Pancreas (tissue), 10 donors: ENCODE results near the gene LPCAT1. TPM values are rescaled to one million over a fixed set of nuclear protein-coding genes. Genes with fewer than 3 reads are reported as not detected.

Experiments used
- ATAC-seq, 4 donors: fragments of 200-7000 bp; cut with Tn5 transposase; one replicate each; pipeline versions ENCODE4 v1.8.0 to v1.9.1; 2020; ENCODE audit warnings: mild to moderate bottlenecking in 4 of 4, moderate library complexity in 4 of 4
- DNase-seq, 6 donors: peaks; one replicate each; pipeline ENCODE4 v3.0.0-alpha.2; 2020
- FAIRE-seq: peaks from 2 replicates; lab custom pipeline; 2012; peaks lifted over from hg19 to GRCh38; lab: Jason Lieb, UNC
- H3K27ac ChIP-seq, 4 donors: fragments of 200-600 bp; sonication (generic); 1 replicate in 3 of 4; 2 replicates in 1 of 4; pipeline versions ENCODE4 v1.5.0 to v1.8.0; 2020
- H3K27me3 ChIP-seq, 4 donors: fragments of 200-600 bp; one replicate each; pipeline ENCODE4 v1.8.0; 2021
- H3K36me3 ChIP-seq, 3 donors: fragments of 200-600 bp; sonication (generic) in 1 of 3; one replicate each; pipeline versions ENCODE4 v1.5.0 to v1.8.0; 2020 to 2021
- H3K4me1 ChIP-seq, 3 donors: fragments of 200-600 bp; one replicate each; pipeline ENCODE4 v1.8.0; 2021
- H3K4me3 ChIP-seq, 4 donors: fragments of 200-600 bp; sonication (generic) in 2 of 4; one replicate each; pipeline versions ENCODE4 v1.5.0 to v1.8.0; 2020 to 2021
- H3K9me3 ChIP-seq, 4 donors: fragments of 200-600 bp; one replicate each; pipeline ENCODE4 v1.8.0; 2021
- CTCF ChIP-seq, 4 donors: fragments of 200-600 bp; sonication (generic) in 3 of 4; IDR thresholded peaks; one replicate each; pipeline versions ENCODE4 v1.5.0 to v1.8.0; 2021; ENCODE audit warnings: antibody characterized with exemption in 4 of 4
- WGBS, 2 donors: extraction: QIAGEN DNeasy Blood & Tissue Kit; methylation state at CpG; one replicate each; pipeline ENCODE4 v1.1.7; 2013; 5-methylcytosine and 5-hydroxymethylcytosine counted together
- intact Hi-C, 3 donors: fragments of 100-400 bp; cut with DNase I; formaldehyde crosslinking; loops; one replicate each; pipeline versions ENCODE4 v1.11.1 to v1.14.2; 2022
- polyA plus RNA-seq, 2 donors: library from polyadenylated mRNA; stranded (reverse); fragments of 200-250 nt; gene quantifications; one replicate each; pipeline ENCODE4 v1.2.3, GENCODE V29; 2013
- total RNA-seq, 6 donors: library from RNA; stranded (reverse); fragmentation: NEBNext Ultra II Directional in 4 of 6; extraction: Animal tissue kit (Norgen Biotek cat#: 25700) in 4 of 6; gene quantifications; one replicate each; pipeline versions ENCODE4 v1.2.1 to v1.2.4, GENCODE V29; 2021 to 2023
- donor health status: healthy with polysubstance abuse.
- donor health status: DM: no; HTN: no; CAD: no; lungs with moderate emphysema.
- donor health status: DM: no; HTN: no; CAD: no.
- donor health status: control.
- donor health status: control.
- donor health status: Bipolar disorder and iron deficiency.
- donor health status: DM: yes; HTN: yes; CAD: no.
- donor health status: DM: no; HTN: no; CAD: no.
- donor health status: DM: no; HTN: no; CAD: no.
- donor health status: DM: yes; HTN: yes; CAD: no.

The LPCAT1 gene
- total and polyA plus RNA-seq, 8 donors = 6.5 to 26.1 (median 13.8) TPM

- ATAC-seq = no peak
- TF ChIP-seq CTCF (IDR thresholded peaks at IDR 0.05) = no peak
- WGBS, 2 donors = 93 to 96% methylated on average over 20 of the region's 20 CpGs
- no peak overlapping the region for H3K27ac ChIP-seq
- H3K4me3 ChIP-seq = no peak overlapping the region
- no peaks in the 10 kb centered on the region for H3K9me3 ChIP-seq
- no peaks in the 10 kb centered on the region for H3K4me1 ChIP-seq
- intact Hi-C loops = no loop called here
- no peaks in the 10 kb centered on the region for H3K27me3 ChIP-seq
- FAIRE-seq = no peak
- no peaks in the 10 kb centered on the region for H3K36me3 ChIP-seq
- peak in 3 of 6 donors; percentile 7 to 52 (median 46) for DNase-seq
Observed at GRCh38 chr5:1511048-1511447, 12.7 kb downstream of the LPCAT1 start.

- Histone ChIP-seq H3K4me3 (no peak overlapping the region), H3K36me3 (no peaks in the 10 kb centered on the region), H3K27ac (no peak overlapping the region), H3K9me3 (no peaks in the 10 kb centered on the region), H3K4me1 (no peaks in the 10 kb centered on the region), H3K27me3 (no peaks in the 10 kb centered on the region)
- ATAC-seq (no peak), FAIRE-seq (no peak), DNase-seq (peak in 2 of 6 donors; percentile 15 to 62)
- no peak for TF ChIP-seq CTCF (IDR thresholded peaks at IDR 0.05)
- 95 to 97% methylated on average over 10 to 11 of the region's 11 CpGs for WGBS, 2 donors
- intact Hi-C loops = no loop called here
Observed at GRCh38 chr5:1510631-1511030, 13.1 kb downstream of the LPCAT1 start.

GRCh38 chr5:1510151-1510561 lies 13.6 kb downstream of the LPCAT1 start:
- Histone ChIP-seq H3K27ac (no peak overlapping the region), H3K36me3 (no peaks in the 10 kb centered on the region), H3K4me1 (no peaks in the 10 kb centered on the region), H3K4me3 (no peak overlapping the region), H3K27me3 (no peaks in the 10 kb centered on the region), H3K9me3 (no peaks in the 10 kb centered on the region)
- 92 to 94% methylated on average over 18 of the region's 18 CpGs for WGBS, 2 donors
- no peak for FAIRE-seq
- no peak for ATAC-seq
- no peak for TF ChIP-seq CTCF (IDR thresholded peaks at IDR 0.05)
- intact Hi-C loops = no loop called here
- peak in 2 of 6 donors; percentile 7 to 23 for DNase-seq

GRCh38 chr5:1509346-1510085 lies 14.2 kb downstream of the LPCAT1 start:
- intact Hi-C loops = no loop called here
- ATAC-seq (no peak), FAIRE-seq (no peak), DNase-seq (peak in 2 of 6 donors; percentile 8 to 31)
- no peaks in the 10 kb centered on the region for H3K4me1 ChIP-seq
- TF ChIP-seq CTCF (IDR thresholded peaks at IDR 0.05) = no peak
- no peak overlapping the region for H3K27ac ChIP-seq
- no peaks in the 10 kb centered on the region for H3K36me3 ChIP-seq
- H3K27me3 ChIP-seq = no peaks in the 10 kb centered on the region
- no peak overlapping the region for H3K4me3 ChIP-seq
- no peaks in the 10 kb centered on the region for H3K9me3 ChIP-seq
- WGBS, 2 donors = 93 to 94% methylated on average over 30 of the region's 30 CpGs

- 92% methylated on average over 30 of the region's 30 CpGs for WGBS, 2 donors
- H3K4me1 ChIP-seq = no peaks in the 10 kb centered on the region
- H3K36me3 ChIP-seq = no peaks in the 10 kb centered on the region
- no peak for FAIRE-seq
- TF ChIP-seq CTCF (IDR thresholded peaks at IDR 0.05) = no peak
- intact Hi-C loops = no loop called here
- DNase-seq = peak in 4 of 6 donors; percentile 8 to 56 (median 32)
- H3K4me3 ChIP-seq = no peak overlapping the region
- no peak for ATAC-seq
- no peaks in the 10 kb centered on the region for H3K27me3 ChIP-seq
- H3K9me3 ChIP-seq = no peaks in the 10 kb centered on the region
- H3K27ac ChIP-seq = no peak overlapping the region
Observed at GRCh38 chr5:1508659-1509290, 15.0 kb downstream of the LPCAT1 start.
